Liver (tissue), 9 donors: ENCODE data around the gene GATA1. TPM values are rescaled to one million over a fixed set of nuclear protein-coding genes. Genes with fewer than 3 reads are reported as not detected.

ENCODE experiments used
- DNase-seq: peaks from one replicate; pipeline ENCODE4 v3.0.0-alpha.2; 2017; ENCODE audit warnings: low spot score
- H3K27ac ChIP-seq, 2 donors: one replicate each; pipeline ENCODE4 v1.7.0; 2013; ENCODE audit warnings: inconsistent platforms in 2 of 2, low read length in 2 of 2, control low read depth in 1 of 2, low read depth in 1 of 2, mild to moderate bottlenecking in 1 of 2
- H3K27me3 ChIP-seq, 4 donors: one replicate each; pipeline versions ENCODE4 v1.6.1 to v1.7.0; 2013; ENCODE audit warnings: low read length in 3 of 4, inconsistent platforms in 1 of 4, mild to moderate bottlenecking in 1 of 4, moderate library complexity in 1 of 4; ENCODE audit not compliant: control insufficient read depth in 4 of 4, insufficient read depth in 4 of 4
- H3K36me3 ChIP-seq, 4 donors: one replicate each; pipeline versions ENCODE4 v1.6.1 to v1.7.0; 2013; ENCODE audit warnings: low read length in 3 of 4, mild to moderate bottlenecking in 3 of 4, low read depth in 1 of 4, moderate library complexity in 1 of 4; ENCODE audit not compliant: control insufficient read depth in 4 of 4, insufficient read depth in 3 of 4
- H3K4me1 ChIP-seq, 4 donors: one replicate each; pipeline versions ENCODE4 v1.6.1 to v1.7.0; 2013; ENCODE audit warnings: low read length in 3 of 4, mild to moderate bottlenecking in 3 of 4, moderate library complexity in 1 of 4; ENCODE audit not compliant: control insufficient read depth in 4 of 4, insufficient read depth in 4 of 4
- H3K4me3 ChIP-seq, 3 donors: one replicate each; pipeline versions ENCODE4 v1.6.1 to v1.7.0; 2013; ENCODE audit warnings: low read length in 3 of 3, control low read depth in 1 of 3, low read depth in 1 of 3, mild to moderate bottlenecking in 1 of 3
- H3K9ac ChIP-seq, 2 donors: one replicate each; pipeline ENCODE4 v1.7.0; 2013; ENCODE audit warnings: low read length in 2 of 2, mild to moderate bottlenecking in 2 of 2, moderate library complexity in 2 of 2, control low read depth in 1 of 2, low read depth in 1 of 2
- H3K9me3 ChIP-seq, 4 donors: one replicate each; pipeline versions ENCODE4 v1.6.1 to v1.7.0; 2013; ENCODE audit warnings: low read length in 3 of 4; ENCODE audit not compliant: control insufficient read depth in 4 of 4
- ATF3 ChIP-seq: IDR thresholded peaks from 2 replicates; pipeline ENCODE4 v1.6.1; 2016; ENCODE audit warnings: antibody characterized with exemption
- CTCF ChIP-seq: fragments of 150-350 bp; IDR thresholded peaks from 2 replicates; pipeline ENCODE4 v1.5.1; 2017; ENCODE audit warnings: improper control_type of control experiment, low read depth, low read length; ENCODE audit not compliant: missing input control
- EGR1 ChIP-seq, 2 donors: IDR thresholded peaks; 2 replicates each; pipeline ENCODE4 v1.6.1; 2016 to 2018; ENCODE audit warnings: antibody characterized with exemption in 2 of 2, low read depth in 2 of 2
- FOXA1 ChIP-seq: IDR thresholded peaks from 2 replicates; pipeline ENCODE4 v1.6.1; 2016; ENCODE audit warnings: antibody characterized with exemption
- GABPA ChIP-seq, 2 donors: IDR thresholded peaks in 1 of 2; conservative IDR thresholded peaks in 1 of 2; 2 replicates each; pipeline ENCODE4 v1.6.1; 2016; ENCODE audit warnings: antibody characterized with exemption in 2 of 2, mild to moderate bottlenecking in 1 of 2, moderate library complexity in 1 of 2
- HNF4A ChIP-seq, 2 donors: conservative IDR thresholded peaks; 2 replicates each; pipeline ENCODE4 v1.6.1; 2016; ENCODE audit warnings: antibody characterized with exemption in 2 of 2, mild to moderate bottlenecking in 2 of 2
- HNF4G ChIP-seq: IDR thresholded peaks from 2 replicates; pipeline ENCODE4 v1.6.1; 2016; ENCODE audit warnings: antibody characterized with exemption
- JUND ChIP-seq, 2 donors: IDR thresholded peaks; 2 replicates each; pipeline ENCODE4 v1.6.1; 2016; ENCODE audit warnings: antibody characterized with exemption in 2 of 2
- MAX ChIP-seq: IDR thresholded peaks from 2 replicates; pipeline ENCODE4 v1.6.1; 2016; ENCODE audit warnings: antibody characterized with exemption
- NR2F2 ChIP-seq: IDR thresholded peaks from 2 replicates; pipeline ENCODE4 v1.6.1; 2016; ENCODE audit warnings: antibody characterized with exemption
- RAD21 ChIP-seq, 2 donors: IDR thresholded peaks; 2 replicates each; pipeline ENCODE4 v1.6.1; 2016; ENCODE audit warnings: antibody characterized with exemption in 2 of 2, mild to moderate bottlenecking in 2 of 2
- REST ChIP-seq: IDR thresholded peaks from 2 replicates; pipeline ENCODE4 v1.6.1; 2016; ENCODE audit warnings: antibody characterized with exemption, mild to moderate bottlenecking
- RXRA ChIP-seq, 2 donors: IDR thresholded peaks; 2 replicates each; pipeline ENCODE4 v1.6.1; 2017 to 2018; ENCODE audit warnings: antibody characterized with exemption in 2 of 2, mild to moderate bottlenecking in 1 of 2
- SP1 ChIP-seq: IDR thresholded peaks from 2 replicates; pipeline ENCODE4 v1.6.1; 2018; ENCODE audit warnings: antibody characterized with exemption, mild to moderate bottlenecking
- TAF1 ChIP-seq: conservative IDR thresholded peaks from 2 replicates; pipeline ENCODE4 v1.6.1; 2016; ENCODE audit warnings: antibody characterized with exemption, mild to moderate bottlenecking
- YY1 ChIP-seq: IDR thresholded peaks from 2 replicates; pipeline ENCODE4 v1.6.1; 2016; ENCODE audit warnings: antibody characterized with exemption, mild to moderate bottlenecking
- ZBTB33 ChIP-seq: IDR thresholded peaks from 2 replicates; pipeline ENCODE4 v1.6.1; 2016; ENCODE audit warnings: antibody characterized with exemption
- WGBS: extraction: QIAGEN DNeasy Blood & Tissue Kit; methylation state at CpG from one replicate; pipeline ENCODE4 v1.1.7; 2013; 5-methylcytosine and 5-hydroxymethylcytosine counted together
- polyA plus RNA-seq, 2 donors: library from polyadenylated mRNA; stranded (reverse) in 1 of 2; unstranded in 1 of 2; fragments of 200-250 nt in 1 of 2; fragments of >200 nt in 1 of 2; fragmentation: Nextera tagmentation in 1 of 2; extraction: Ambion mirVana in 1 of 2; gene quantifications; one replicate each; pipeline versions ENCODE4 v1.2.1 to v1.2.3, GENCODE V29; 2013 to 2015
- total RNA-seq, 2 donors: library from RNA; depleted of rRNA; stranded (reverse); fragments of >200 nt; gene quantifications; one replicate each; pipeline ENCODE4 v1.2.3, GENCODE V29; 2014
- donor health status: healthy.
- donor health status: healthy.
- donor health status: healthy.
- donor health status: healthy.
- donor health status: healthy.

Gene GATA1
- total and polyA plus RNA-seq, 4 donors: 0.05 to 39.9 TPM; not detected in 2

GRCh38 chrX:48827654-48827968 is 41.2 kb downstream of the GATA1 start:
- H3K4me3 ChIP-seq: no peak overlapping the region
- no peak overlapping the region for H3K9ac ChIP-seq
- no peak overlapping the region for H3K27ac ChIP-seq
- TF ChIP-seq REST (no peak), RAD21 (IDR thresholded peaks at IDR 0.05) (no peak), MAX (no peak), EGR1 (IDR thresholded peaks at IDR 0.05; ENCODE audit: low read depth in 2 of 2) (no peak), HNF4G (no peak), JUND (IDR thresholded peaks at IDR 0.05) (no peak), ZBTB33 (no peak), YY1 (no peak), TAF1 (no peak), GABPA (IDR thresholded peaks at IDR 0.05 in 1 of 2, conservative IDR thresholded peaks at IDR 0.05 in 1 of 2) (no peak), NR2F2 (no peak), HNF4A (conservative IDR thresholded peaks at IDR 0.05) (no peak), RXRA (IDR thresholded peaks at IDR 0.05) (no peak), CTCF (no peak), ATF3 (no peak)
- WGBS: 68% methylated on average over 4 of the region's 4 CpGs
- H3K4me1 ChIP-seq: no peaks in the 10 kb centered on the region
- no peak for DNase-seq
- H3K9me3 ChIP-seq: peaks cover 0 to 2% (median 0%) of the 10 kb centered on the region in 4 donors
- H3K36me3 ChIP-seq: peaks cover 2 to 24% (median 9%) of the 10 kb centered on the region in 4 donors
- H3K27me3 ChIP-seq: no peaks in the 10 kb centered on the region

- H3K27ac ChIP-seq: no peak overlapping the region
- H3K36me3 ChIP-seq: peaks cover 0 to 9% (median 3%) of the 10 kb centered on the region in 4 donors
- H3K27me3 ChIP-seq: no peaks in the 10 kb centered on the region
- H3K4me3 ChIP-seq: no peak overlapping the region
- H3K9ac ChIP-seq: no peak overlapping the region
- H3K9me3 ChIP-seq: peaks cover 0 to 2% (median 0%) of the 10 kb centered on the region in 4 donors
- WGBS: 93% methylated on average over 24 of the region's 24 CpGs
- H3K4me1 ChIP-seq: no peaks in the 10 kb centered on the region
- TF ChIP-seq HNF4A (conservative IDR thresholded peaks at IDR 0.05): no peak
- no peak for TF ChIP-seq GABPA (IDR thresholded peaks at IDR 0.05 in 1 of 2, conservative IDR thresholded peaks at IDR 0.05 in 1 of 2)
- TF ChIP-seq SP1: no peak
- no peak for TF ChIP-seq FOXA1
- TF ChIP-seq EGR1 (IDR thresholded peaks at IDR 0.05; ENCODE audit: low read depth in 2 of 2): no peak
- no peak for TF ChIP-seq REST
- no peak for TF ChIP-seq RAD21 (IDR thresholded peaks at IDR 0.05)
- no peak for DNase-seq
These were observed 42.8 kb downstream of the GATA1 start for GRCh38 chrX:48829016-48829735.
